Heart left ventricle (tissue), 13 donors: ENCODE results near the gene SFRP5.

Source experiments
- CTCF ChIP-seq, 12 donors: fragments of 200-600 bp; sonication (generic) in 4 of 12; IDR thresholded peaks; one replicate each; pipeline versions ENCODE4 v1.5.0 to v1.8.0; 2018 to 2022; ENCODE audit warnings: antibody characterized with exemption in 12 of 12, mild to moderate bottlenecking in 5 of 12
- POLR2A ChIP-seq, 2 donors: fragments of 450-650 bp; IDR thresholded peaks; one replicate each; pipeline ENCODE4 v1.6.1; 2017; ENCODE audit warnings: antibody characterized with exemption in 2 of 2, mild to moderate bottlenecking in 2 of 2, moderate library complexity in 2 of 2
- donor health status: ischemic (EF 13 %, LVEDD 7.1; RV severe dilation, severe dysfunction).
- donor health status: DM: no; HTN: yes; CAD: no.
- donor health status: DM: no; HTN: no; CAD: no.
- donor health status: ischemic (EF 25% LVEDD 6.9; RV normal size, moderate dysfunction).
- donor health status: ischemic (EF 25% LVEDD 5.7; RV mildly dilated, moderate dysfunction).
- donor health status: ischemic (EF 35%, LVEDD 5.7; RV mildly dilated, moderate dysfunction).
- donor health status: nonischemic (EF 11% LVEDD 7.7; RV severe dilation, severe dysfunction).
- donor health status: DM: yes; HTN: yes; CAD: no.
- donor health status: PGD.
- donor health status: ischemic (EF 29% LVEDD 5.4; RV normal size, mild dysfunction).
- donor health status: nonischemic (EF 23%, LVEDD 6.1; RV moderate dilation, normal function).

GRCh38 chr10:97820096-97820704 is 48.4 kb upstream of the SFRP5 start:
- no peak for TF ChIP-seq CTCF (IDR thresholded peaks at IDR 0.05)
- no peak for TF ChIP-seq POLR2A (IDR thresholded peaks at IDR 0.05)
